Adrenal gland (tissue), 12 donors: ENCODE measurements around the gene CPEB1. TPM values are rescaled to one million over a fixed set of nuclear protein-coding genes. Genes with fewer than 3 reads are reported as not detected.
A peak's percentile ranks its signal among the peaks of the same experiment; 100 is the strongest.
"Not testable (repeated sequence)": the region's sequence is repeated elsewhere in the genome, so short reads cannot be mapped to it uniquely, and the experiment has no call there.

ENCODE experiments used
- DNase-seq, 7 donors: peaks; one replicate each; pipeline ENCODE4 v3.0.0-alpha.2; 2019 to 2020
- H3K27ac ChIP-seq, 5 donors: fragments of 200-600 bp; sonication (generic) in 4 of 5; 1 replicate in 3 of 5; 2 replicates in 2 of 5; pipeline versions ENCODE4 v1.5.1 to v1.8.0; 2016 to 2020; ENCODE audit warnings: mild to moderate bottlenecking in 1 of 5
- H3K27me3 ChIP-seq: fragments of 200-600 bp; 2 replicates; pipeline ENCODE4 v1.8.0; 2021
- H3K36me3 ChIP-seq, 2 donors: fragments of 200-600 bp; replicated peaks in 1 of 2; 1 replicate in 1 of 2; 2 replicates in 1 of 2; pipeline versions ENCODE4 v1.5.1 to v1.8.0; 2018 to 2022
- H3K4me1 ChIP-seq, 2 donors: fragments of 200-600 bp; replicated peaks in 1 of 2; 1 replicate in 1 of 2; 2 replicates in 1 of 2; pipeline versions ENCODE4 v1.5.1 to v1.8.0; 2018 to 2021
- H3K4me3 ChIP-seq, 4 donors: fragments of 200-600 bp; sonication (generic) in 3 of 4; one replicate each; pipeline ENCODE4 v1.5.1; 2016 to 2018
- H3K9me3 ChIP-seq, 3 donors: fragments of 200-600 bp; sonication (generic) in 1 of 3; replicated peaks in 1 of 3; 1 replicate in 2 of 3; 2 replicates in 1 of 3; pipeline versions ENCODE4 v1.5.1 to v1.8.0; 2016 to 2021
- POLR2A ChIP-seq, 2 donors: fragments of 450-650 bp; IDR thresholded peaks; one replicate each; pipeline ENCODE4 v1.6.1; 2017; ENCODE audit warnings: antibody characterized with exemption in 2 of 2, mild to moderate bottlenecking in 2 of 2, moderate library complexity in 1 of 2
- WGBS, 4 donors: extraction: QIAGEN DNeasy Blood & Tissue Kit in 2 of 4; methylation state at CpG; one replicate each; pipeline versions ENCODE4 v1.1.5 to v1.1.7; 2013 to 2017; 5-methylcytosine and 5-hydroxymethylcytosine counted together
- intact Hi-C, 2 donors: fragments of 100-400 bp; cut with DNase I; formaldehyde crosslinking; loops; one replicate each; pipeline versions ENCODE4 v1.14.1 to v1.15.0; 2022 to 2023
- polyA plus RNA-seq, 3 donors: library from polyadenylated mRNA; stranded (reverse); fragments of 200-250 nt in 2 of 3; fragments of 350-450 nt in 1 of 3; fragmentation: Illumina TruSeq in 1 of 3; extraction: RNeasy Lipid Tissue Mini Kit (QIAGEN cat#74804) in 1 of 3; gene quantifications; one replicate each; pipeline ENCODE4 v1.2.3, GENCODE V29; 2013 to 2014
- total RNA-seq, 9 donors: library from RNA; depleted of rRNA in 4 of 9; stranded (reverse); fragments of >200 nt in 4 of 9; fragments of 120-200 nt in 1 of 9; fragmentation: NEBNext Ultra II Directional in 1 of 9; extraction: Animal tissue kit (Norgen Biotek cat#: 25700) in 1 of 9; gene quantifications; one replicate each; pipeline versions ENCODE4 v1.1.0 to v1.2.4, GENCODE V29; 2013 to 2023
- TF ChIP-seq, protein P1 (sequence below), 6 experiments: fragments of 450-650 bp in 4 of 6; fragments of 200-600 bp in 2 of 6; sonication (generic) in 1 of 6; IDR thresholded peaks; 1 replicate in 5 of 6; 2 replicates in 1 of 6; pipeline versions ENCODE4 v1.5.1 to v1.8.0; 2016 to 2021; ENCODE audit warnings: antibody characterized with exemption in 6 of 6, mild to moderate bottlenecking in 2 of 6, moderate library complexity in 1 of 6
- donor health status: healthy with polysubstance abuse.
- donor health status: Bipolar disorder and iron deficiency.
- donor health status: DM: yes; HTN: yes; CAD: no.
- donor health status: DM: no; HTN: no; CAD: no.
- donor health status: DM: no; HTN: no; CAD: no.
- donor health status: DM: yes; HTN: yes; CAD: no.

The CPEB1 gene
- total and polyA plus RNA-seq, 12 donors = 1.5 to 11.6 (median 6.0) TPM

DNA sequence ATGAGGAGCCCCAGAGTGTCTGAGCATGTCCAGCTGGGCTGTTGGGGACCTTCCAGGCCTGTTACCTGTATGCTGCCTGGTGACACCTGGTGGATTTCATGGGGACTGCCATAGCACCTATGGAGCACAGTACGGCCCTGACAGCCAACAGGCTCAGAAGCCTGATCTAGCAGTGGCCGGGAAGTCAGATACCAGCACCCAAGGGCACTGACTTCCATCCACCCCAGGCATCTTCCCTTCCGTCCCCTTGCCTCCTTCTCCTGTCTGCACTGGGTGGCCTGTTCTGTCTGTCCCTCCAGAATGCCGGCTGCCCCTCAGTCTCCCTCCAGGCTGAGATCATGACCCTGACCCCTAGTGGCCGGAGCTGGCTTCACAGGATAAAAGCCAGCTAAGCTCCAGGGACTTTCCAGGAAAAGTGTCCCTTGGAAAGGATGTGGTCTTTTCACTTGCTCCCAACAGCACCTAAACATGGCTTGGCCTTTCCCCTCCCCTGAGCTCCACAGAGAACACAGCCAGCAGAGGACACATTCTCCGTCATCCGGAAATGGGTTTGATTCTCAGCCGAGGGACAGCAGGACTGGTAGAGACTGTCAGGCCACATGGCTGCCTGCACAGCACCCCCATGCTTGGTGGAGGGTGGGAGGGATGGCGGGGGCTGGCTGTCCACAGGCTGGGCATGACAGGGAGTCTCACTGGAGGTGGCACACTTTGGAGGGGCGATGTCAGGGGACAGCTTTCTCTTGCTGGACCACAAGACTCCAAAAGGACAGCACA is 116.4 kb downstream of the CPEB1 start:
- no peaks in the 10 kb centered on the region for H3K27me3 ChIP-seq
- H3K27ac ChIP-seq = peak overlapping the region in 1 of 5 donors; percentile 33
- WGBS, 4 donors = 12 to 23% (median 21%) methylated on average over 6 to 10 of the region's 10 CpGs
- intact Hi-C loops = loop anchor here in 1 of 2 donors (10.0 kb wide), 1 partner anchor 474 kb away; no protein-coding TSS in a partner anchor
- peaks cover 0 to 7% of the 10 kb centered on the region in 2 donors for H3K36me3 ChIP-seq
- no peaks in the 10 kb centered on the region for H3K4me1 ChIP-seq
- peak; percentile 63 to 88 (median 70) for DNase-seq
- TF ChIP-seq, protein P1, sequence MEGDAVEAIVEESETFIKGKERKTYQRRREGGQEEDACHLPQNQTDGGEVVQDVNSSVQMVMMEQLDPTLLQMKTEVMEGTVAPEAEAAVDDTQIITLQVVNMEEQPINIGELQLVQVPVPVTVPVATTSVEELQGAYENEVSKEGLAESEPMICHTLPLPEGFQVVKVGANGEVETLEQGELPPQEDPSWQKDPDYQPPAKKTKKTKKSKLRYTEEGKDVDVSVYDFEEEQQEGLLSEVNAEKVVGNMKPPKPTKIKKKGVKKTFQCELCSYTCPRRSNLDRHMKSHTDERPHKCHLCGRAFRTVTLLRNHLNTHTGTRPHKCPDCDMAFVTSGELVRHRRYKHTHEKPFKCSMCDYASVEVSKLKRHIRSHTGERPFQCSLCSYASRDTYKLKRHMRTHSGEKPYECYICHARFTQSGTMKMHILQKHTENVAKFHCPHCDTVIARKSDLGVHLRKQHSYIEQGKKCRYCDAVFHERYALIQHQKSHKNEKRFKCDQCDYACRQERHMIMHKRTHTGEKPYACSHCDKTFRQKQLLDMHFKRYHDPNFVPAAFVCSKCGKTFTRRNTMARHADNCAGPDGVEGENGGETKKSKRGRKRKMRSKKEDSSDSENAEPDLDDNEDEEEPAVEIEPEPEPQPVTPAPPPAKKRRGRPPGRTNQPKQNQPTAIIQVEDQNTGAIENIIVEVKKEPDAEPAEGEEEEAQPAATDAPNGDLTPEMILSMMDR (IDR thresholded peaks at IDR 0.05) = peak; percentile 74 to 89 (median 78)
- no peak for TF ChIP-seq POLR2A (IDR thresholded peaks at IDR 0.05)
- H3K4me3 ChIP-seq = no peak overlapping the region
- H3K9me3 ChIP-seq = no peaks in the 10 kb centered on the region

DNA sequence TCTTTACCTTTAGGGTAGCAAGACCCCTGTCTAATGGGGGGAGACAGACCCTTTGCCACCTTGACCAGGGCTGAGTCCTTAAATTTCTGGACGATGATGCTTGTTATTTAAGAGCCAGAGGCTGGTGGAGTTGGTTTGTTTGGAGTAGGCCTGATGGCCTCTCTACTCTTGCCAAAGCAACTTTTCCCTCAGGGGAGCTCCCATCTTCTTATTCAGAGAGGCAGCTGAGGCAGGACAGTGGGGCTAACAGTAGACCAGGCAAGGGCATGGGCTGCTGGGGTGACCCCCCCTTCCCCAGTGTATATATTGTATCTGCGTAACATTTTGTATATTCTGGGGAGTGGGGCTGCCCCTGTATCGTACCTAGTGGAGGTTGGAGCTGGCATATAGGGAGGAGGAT is 117.2 kb downstream of the CPEB1 start:
- intact Hi-C loops = loop anchor here in 1 of 2 donors (10.0 kb wide), 1 partner anchor 475 kb away; no protein-coding TSS in a partner anchor
- Histone ChIP-seq H3K9me3 (no peaks in the 10 kb centered on the region), H3K36me3 (peaks cover 0 to 3% of the 10 kb centered on the region in 2 donors), H3K27me3 (no peaks in the 10 kb centered on the region), H3K4me3 (no peak overlapping the region), H3K27ac (no peak overlapping the region), H3K4me1 (no peaks in the 10 kb centered on the region)
- no peak for DNase-seq
- 75 to 89% (median 85%) methylated on average over 2 to 3 of the region's 3 CpGs for WGBS, 4 donors
- TF ChIP-seq POLR2A (IDR thresholded peaks at IDR 0.05) = no peak
- TF ChIP-seq, protein P1 (IDR thresholded peaks at IDR 0.05) = no peak

DNA sequence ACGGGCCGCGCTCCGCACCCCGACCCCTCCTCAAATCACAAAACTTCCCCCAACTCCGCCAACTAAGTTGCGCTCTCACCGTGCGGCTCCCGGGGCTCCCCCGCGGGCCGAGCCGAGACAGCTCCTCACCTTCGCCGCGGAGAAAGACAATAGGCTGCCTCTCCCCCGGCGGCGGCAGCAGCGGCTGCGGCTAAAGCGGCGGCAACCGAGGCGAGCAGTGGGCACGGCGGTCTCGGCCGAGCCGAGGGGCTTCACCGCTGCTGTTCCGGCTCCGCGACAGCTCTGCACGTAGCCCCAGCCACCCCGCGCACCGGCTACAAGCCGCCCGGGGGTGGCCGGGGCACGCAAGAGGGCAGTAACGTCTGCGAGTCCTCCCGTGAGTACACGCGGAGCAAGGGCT is 133.6 kb downstream of the CPEB1 start:
- H3K36me3 ChIP-seq, intact Hi-C loops, H3K4me3 ChIP-seq, H3K4me1 ChIP-seq, H3K27me3 ChIP-seq, H3K9me3 ChIP-seq, H3K27ac ChIP-seq, DNase-seq: not testable (repeated sequence)
- no CpG with 5 or more reads among the region's 48 CpGs for WGBS, 4 donors

DNA sequence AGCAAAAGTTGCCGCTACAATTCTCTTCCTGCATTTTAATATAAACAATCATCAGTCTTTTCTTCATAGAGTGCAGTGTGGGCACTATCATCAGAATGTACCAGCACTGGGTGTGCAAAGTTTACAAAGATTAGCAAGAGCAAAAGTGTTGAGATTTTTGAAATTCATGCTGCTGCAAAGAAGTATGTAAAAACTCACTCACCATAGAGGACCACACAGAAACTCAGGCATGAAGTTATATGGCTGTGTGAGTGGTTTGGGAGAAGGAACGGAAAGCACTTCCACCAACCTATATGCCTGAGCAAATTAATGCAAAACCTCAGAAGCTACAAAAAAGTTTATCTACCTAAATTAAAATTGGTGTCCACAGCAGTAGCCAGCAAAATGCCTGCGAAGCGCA is 139.5 kb downstream of the CPEB1 start:
- H3K4me3 ChIP-seq, H3K9me3 ChIP-seq, DNase-seq, H3K27me3 ChIP-seq, H3K36me3 ChIP-seq, intact Hi-C loops, H3K27ac ChIP-seq, H3K4me1 ChIP-seq: not testable (repeated sequence)
- WGBS, 4 donors = 92 to 95% (median 93%) methylated on average over 2 to 3 of the region's 4 CpGs

DNA sequence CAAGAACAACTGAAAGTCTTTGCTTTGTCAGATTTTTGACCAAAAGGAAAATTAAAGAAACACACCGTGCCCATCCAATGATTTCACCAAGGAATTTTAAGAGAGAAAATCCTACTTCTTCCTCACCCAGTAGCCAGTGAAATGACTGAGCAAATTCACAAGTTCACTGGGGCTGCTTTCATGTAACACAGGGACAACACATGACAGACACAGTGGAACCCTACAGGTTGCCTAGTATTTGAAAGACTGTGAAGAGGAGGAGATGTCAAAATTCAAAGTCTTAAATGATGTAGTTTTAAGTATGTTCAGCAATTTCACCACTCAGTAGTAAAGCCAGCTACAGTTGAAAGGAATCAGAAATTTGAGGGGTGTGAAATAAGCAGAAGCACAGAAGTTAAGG is 140.1 kb downstream of the CPEB1 start:
- H3K4me1 ChIP-seq, DNase-seq, H3K27me3 ChIP-seq, intact Hi-C loops, H3K4me3 ChIP-seq, H3K27ac ChIP-seq, H3K36me3 ChIP-seq, H3K9me3 ChIP-seq: not testable (repeated sequence)
- 74 to 89% (median 85%) methylated on average over 1 of the region's 1 CpG for WGBS, 4 donors

DNA sequence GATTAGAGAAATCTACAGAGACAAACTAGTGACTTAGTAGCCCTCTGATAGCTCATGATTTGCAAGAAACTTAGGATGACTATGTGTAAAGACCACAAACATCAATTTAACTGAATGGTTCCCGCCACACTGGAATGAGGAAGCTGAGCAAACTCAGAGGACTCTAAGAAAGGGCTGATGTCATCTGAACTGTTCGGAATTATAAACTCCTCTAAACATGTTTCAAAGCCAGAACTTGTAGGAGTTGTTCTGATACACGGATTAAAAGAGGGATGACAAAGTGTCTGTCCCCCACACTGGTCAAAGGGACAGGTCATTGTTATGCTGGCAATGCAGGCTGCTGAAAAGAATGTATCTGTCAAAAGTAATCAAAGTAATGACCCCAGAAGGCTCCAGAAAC is 141.3 kb downstream of the CPEB1 start:
- H3K36me3 ChIP-seq, H3K4me1 ChIP-seq, intact Hi-C loops, DNase-seq, H3K4me3 ChIP-seq, H3K27me3 ChIP-seq, H3K27ac ChIP-seq, H3K9me3 ChIP-seq: not testable (repeated sequence)
- no CpG with 5 or more reads among the region's 3 CpGs for WGBS, 4 donors

DNA sequence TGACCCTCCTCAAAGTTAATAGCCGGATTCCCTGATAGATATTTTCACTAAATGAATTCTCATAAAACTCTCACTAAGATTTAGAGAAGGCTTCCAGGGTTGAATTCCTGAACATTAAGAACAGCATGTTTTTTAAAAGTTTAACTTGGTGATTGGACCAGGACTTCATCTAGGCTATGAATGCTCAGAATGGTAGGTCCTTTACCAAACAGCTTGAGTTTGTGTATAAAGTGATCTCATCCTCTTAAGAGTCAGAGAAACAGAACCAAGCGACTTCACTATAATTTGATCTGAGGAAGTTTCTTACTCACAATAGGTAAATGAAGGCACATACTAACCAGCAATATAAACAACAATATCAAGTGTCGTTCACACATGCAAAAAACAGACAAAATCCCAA is 143.1 kb downstream of the CPEB1 start:
- H3K9me3 ChIP-seq, H3K4me1 ChIP-seq, intact Hi-C loops, H3K36me3 ChIP-seq, H3K27me3 ChIP-seq, H3K4me3 ChIP-seq, H3K27ac ChIP-seq, DNase-seq: not testable (repeated sequence)
- WGBS, 4 donors = 63 to 92% (median 80%) methylated on average over 1 of the region's 3 CpGs

DNA sequence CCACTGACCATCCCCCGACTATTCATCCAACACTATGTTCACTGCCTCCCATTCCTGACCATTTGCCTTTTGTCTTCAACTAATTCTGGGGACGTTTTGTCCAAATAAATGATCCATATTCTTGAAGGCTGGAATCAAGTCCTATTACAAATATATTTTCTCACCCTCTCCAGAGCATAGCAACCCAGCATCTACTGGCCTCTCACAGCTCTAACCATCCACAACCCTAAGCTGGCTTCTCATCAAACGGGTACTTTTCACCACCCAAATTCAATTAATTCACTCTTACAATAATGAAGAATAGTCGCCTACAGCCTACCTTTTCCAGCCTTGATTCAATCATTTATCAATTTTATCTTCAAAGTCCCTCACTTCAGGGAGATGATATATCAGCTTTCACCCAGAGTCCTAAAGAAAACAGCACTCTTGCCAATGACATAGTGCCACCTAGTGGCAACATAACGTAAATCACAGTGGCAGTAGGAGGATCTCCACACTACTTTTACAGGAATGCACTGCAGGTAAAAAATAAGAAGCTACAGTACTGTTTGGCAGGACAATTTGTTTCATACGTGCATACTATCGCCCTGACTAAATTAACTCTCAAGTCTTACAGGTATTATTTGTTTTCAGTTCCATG is 144.3 kb downstream of the CPEB1 start:
- H3K27ac ChIP-seq, H3K36me3 ChIP-seq: not testable (repeated sequence)

DNA sequence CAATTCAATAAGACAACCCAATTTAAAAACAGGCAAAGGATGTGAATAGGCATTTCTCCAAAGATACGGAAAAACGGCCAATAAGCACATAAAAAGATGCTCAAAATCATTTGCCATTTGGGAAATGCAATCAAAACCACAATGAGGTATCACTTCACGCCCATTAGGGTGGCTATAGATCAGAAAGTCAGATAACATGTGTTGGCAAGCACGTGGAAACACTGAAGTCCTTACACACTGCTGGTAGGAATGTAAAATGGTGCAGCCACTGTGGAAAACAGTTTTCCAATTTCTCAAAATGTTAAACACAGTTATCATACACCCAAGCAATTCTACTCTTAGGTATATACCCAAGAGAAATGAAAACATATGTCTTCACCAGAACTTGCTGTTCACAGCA is 146.4 kb downstream of the CPEB1 start:
- H3K9me3 ChIP-seq, H3K36me3 ChIP-seq, DNase-seq, H3K4me1 ChIP-seq, H3K4me3 ChIP-seq, H3K27ac ChIP-seq, intact Hi-C loops, H3K27me3 ChIP-seq: not testable (repeated sequence)
- 63 to 71% (median 68%) methylated on average over 4 of the region's 4 CpGs for WGBS, 4 donors

More for the DNA sequence above, 144.3 kb downstream of the CPEB1 start:
- DNase-seq = peak in 1 of 7 donors; percentile 9
- 30 to 47% (median 33%) methylated on average over 2 to 3 of the region's 7 CpGs for WGBS, 4 donors
- H3K9me3 ChIP-seq, H3K4me3 ChIP-seq, intact Hi-C loops, H3K4me1 ChIP-seq, H3K27me3 ChIP-seq: not testable (repeated sequence)
